OCI-LY3 (cell line): ENCODE data around the gene GNAO1.

Experiments used
- CTCF ChIP-seq: fragments of 200-600, 300-600 bp; sonication (generic); IDR thresholded peaks from 2 replicates; pipeline ENCODE4 v1.5.1; 2014; ENCODE audit warnings: antibody characterized with exemption, low read length, low read depth
- EZH2phosphoT487 ChIP-seq: fragments of 200-600 bp; shearing (Covaris generic); IDR thresholded peaks from 2 replicates; pipeline ENCODE4 v1.6.1; 2018; ENCODE audit warnings: antibody characterized with exemption, mixed run types, low read depth

GRCh38 chr16:56367764-56368163 lies 176.5 kb downstream of the GNAO1 start:
- TF ChIP-seq CTCF (no peak), EZH2phosphoT487 (no peak)
